ENCODE data around the gene CDH4.

The CDH4 gene

DNA sequence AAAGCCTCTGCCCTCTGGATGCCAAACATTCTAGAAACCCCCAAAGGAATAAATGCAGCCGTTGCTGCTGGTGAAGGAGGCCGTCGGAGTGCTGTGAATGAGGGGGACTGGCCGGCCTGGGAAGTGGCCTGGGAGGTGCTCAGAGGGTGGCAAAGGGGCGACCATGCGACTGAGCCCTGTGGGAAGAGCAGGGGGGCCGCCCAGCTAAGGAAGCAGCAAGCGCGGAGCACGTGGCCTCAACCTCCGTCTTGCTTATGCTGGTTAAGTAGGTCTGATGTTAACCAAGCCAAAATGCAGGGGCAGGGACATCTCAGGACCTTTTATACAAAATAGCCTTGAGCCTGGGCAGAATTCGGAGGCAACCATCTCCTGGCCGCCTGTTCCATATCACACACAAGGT lies 432.1 kb downstream of the CDH4 start:
- DNase-seq = no peak

DNA sequence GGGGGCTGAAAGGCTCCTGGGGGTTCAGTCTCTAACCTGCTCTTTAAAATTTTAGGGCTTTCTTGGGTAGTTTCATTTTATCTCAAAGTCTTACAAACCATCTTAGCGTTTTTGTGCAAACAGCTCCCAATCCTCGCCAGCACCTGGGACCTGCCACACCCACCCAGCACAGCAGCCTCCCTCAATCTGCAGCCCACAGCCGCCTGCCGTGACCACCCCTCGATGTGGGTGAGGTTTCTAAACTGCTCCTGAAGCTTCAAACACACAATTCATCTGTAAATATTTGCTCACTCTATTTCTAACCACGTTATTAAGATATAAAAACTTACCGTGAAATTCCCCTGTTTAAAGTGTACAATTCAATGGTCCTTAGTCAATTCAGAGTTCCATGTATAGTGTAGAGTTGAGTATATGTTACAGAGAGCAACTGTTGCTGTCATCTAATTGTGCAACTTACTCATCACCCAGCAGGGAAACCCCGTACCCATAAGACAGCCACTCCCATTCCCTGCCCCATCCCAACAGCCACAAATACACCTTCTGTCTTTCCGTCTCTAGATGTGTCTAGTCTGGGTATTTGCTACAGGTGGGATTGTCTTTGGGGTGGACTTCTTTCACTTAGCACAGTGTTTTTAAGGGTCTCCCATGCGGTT lies 432.6 kb downstream of the CDH4 start:
- DNase-seq = no peak

DNA sequence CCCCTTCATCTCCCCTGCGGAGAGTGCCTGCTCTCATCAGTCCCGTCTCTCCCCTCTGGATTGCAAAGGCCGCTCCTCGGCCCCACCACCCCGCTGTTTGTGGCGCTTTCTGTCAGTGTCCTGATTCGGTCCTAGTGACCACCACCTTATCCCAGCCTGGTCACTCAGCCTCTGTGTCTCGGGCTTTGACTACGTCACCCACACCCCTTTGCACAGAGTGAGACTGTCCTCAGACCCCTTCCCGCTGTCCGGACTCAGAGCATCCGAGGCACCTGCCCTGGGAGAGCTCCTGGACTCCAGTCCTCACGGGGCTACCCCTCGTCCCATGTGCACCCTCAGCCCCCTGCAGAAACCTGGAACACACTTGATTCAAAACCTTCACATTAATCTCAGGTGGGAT lies 433.4 kb downstream of the CDH4 start:
- DNase-seq = no peak

- no peak for DNase-seq
These were observed 434.2 kb downstream of the CDH4 start for GRCh38 chr20:61686051-61686936.

DNA sequence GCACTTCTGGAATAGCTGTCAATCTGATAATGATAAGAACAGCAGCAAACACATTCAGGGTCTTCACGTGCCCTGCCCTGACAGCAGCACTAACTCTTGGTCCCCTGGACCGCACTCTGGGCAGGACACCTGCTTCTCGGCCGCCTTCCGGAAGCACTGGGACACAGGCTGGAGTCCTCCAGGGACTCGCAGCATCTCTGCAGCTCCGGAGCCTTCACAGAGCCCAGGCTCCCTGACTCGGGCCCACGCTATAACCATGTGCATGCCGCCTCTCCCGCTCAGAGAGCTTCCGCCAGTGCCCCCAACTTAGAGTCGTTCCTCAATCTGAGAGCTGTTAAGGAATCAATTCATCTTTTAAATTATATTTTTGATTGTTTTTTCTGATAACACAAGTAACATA lies 436.4 kb downstream of the CDH4 start:
- DNase-seq = no peak

DNA sequence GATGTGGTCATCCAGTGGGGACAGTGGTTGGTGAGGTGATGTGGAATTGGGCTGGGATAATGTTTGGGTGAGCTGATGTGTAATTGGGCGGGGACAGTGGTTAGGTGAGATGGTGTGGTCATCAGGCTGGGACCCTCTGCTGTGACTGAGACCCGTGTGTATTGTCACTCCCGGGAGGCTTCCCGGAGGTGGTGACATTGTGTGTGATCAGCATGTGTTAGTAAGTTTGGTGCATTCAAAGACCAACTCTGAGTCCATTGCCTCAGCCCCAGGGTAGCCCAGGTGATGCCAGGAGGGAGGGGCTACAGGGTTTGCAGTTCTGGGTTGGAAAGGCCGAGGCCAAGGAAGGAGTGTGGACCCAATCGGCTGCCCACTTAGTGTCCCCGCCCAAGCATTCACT lies 438.1 kb downstream of the CDH4 start:
- no peak for DNase-seq

GRCh38 chr20:61690993-61691838 lies 439.2 kb downstream of the CDH4 start:
- DNase-seq = no peak

DNA sequence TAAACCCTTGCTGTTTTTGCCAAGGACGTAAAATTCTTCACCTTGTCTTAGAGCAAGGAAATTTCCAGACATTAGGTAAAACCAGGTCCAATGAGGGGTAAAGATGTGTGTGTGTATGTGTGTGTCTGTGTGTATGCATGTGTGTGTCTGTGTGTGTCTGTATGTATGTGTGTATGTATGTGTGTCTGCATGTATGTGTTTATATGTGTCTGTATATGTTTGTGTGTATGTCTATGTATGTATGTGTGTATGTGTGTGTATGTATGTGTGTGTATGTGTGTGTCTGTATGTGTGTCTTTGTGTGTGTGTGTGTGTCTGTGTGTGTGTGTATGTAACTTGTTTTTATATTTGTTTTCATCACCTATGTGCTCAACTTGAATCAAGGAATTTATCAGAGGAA lies 439.9 kb downstream of the CDH4 start:
- DNase-seq = no peak

GRCh38 chr20:61692479-61692878 lies 440.4 kb downstream of the CDH4 start:
- DNase-seq = no peak

DNA sequence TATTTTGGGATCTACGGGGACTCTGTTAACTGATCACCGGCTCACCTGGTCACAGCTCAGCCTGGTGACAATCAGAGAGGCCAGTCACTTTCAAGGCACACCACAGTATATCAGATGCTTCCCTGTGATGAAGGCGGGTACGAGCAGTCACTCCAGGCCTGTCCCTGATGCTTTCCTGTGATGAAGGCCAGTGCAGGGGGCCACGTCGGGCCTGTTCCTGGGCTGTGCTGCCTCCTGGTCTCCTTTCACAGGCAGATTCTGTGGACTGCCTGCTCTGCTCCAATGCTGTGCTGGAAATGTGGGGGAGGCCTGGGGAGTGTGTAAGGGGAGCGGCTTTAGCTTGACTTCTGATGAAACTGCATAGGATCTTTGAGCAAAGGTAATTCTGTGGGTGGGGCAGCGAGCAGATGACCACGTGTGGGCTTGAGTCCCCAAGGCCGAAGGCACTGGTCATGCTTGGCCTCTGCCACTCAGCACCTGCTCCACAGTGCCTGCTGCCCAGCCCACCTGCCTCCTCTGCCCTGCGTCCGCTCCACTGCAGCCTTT lies 441.1 kb downstream of the CDH4 start:
- DNase-seq = no peak

- DNase-seq = no peak
These were observed 442.6 kb downstream of the CDH4 start for GRCh38 chr20:61694682-61695081.

DNA sequence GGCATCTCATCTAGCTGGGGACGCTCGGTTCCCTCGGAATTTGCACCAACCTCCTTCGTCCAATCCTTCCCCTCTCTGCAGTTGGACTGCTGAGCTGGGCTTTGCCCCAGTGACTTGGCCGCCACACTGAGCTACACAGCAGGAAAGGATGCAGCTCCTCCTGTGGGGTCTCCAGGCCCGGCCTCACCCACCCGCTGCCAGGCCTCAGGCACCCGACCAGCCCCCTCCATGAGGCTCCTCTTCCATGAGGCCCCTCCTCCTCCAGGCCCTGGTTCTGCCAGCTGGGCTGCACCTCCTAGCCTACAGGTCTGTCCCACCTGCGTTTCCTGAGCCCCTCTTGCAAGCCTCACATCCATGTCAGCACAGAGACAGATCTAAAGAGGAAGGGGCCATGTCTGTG lies 443.7 kb downstream of the CDH4 start:
- DNase-seq = no peak

DNA sequence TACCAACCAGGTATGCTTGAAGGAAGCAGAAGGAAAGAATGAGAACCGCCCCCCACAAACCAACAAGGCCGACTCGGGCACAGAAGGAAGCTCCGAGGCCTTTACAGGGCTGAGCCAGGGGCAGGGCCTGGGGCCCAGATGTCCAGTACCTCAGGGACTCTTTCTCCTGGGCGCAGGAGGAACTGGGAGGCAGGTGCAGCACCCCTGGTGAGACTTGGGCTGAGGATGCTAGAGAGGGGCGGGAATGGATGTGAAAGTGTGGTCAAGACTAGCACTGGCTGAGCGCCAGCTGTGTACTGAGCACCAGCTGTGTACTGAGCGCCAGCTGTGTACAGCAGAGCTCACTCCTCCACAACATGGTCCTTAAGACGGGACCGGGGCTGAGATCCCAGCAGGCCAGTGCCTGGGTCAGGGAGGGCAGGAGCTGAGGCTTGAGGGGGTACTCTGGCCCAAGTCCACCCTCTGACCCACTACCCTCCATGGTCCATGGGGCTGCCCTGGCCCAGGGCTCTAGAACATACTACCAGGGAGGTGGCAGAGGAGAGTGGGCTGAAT lies 444.2 kb downstream of the CDH4 start:
- no peak for DNase-seq

DNA sequence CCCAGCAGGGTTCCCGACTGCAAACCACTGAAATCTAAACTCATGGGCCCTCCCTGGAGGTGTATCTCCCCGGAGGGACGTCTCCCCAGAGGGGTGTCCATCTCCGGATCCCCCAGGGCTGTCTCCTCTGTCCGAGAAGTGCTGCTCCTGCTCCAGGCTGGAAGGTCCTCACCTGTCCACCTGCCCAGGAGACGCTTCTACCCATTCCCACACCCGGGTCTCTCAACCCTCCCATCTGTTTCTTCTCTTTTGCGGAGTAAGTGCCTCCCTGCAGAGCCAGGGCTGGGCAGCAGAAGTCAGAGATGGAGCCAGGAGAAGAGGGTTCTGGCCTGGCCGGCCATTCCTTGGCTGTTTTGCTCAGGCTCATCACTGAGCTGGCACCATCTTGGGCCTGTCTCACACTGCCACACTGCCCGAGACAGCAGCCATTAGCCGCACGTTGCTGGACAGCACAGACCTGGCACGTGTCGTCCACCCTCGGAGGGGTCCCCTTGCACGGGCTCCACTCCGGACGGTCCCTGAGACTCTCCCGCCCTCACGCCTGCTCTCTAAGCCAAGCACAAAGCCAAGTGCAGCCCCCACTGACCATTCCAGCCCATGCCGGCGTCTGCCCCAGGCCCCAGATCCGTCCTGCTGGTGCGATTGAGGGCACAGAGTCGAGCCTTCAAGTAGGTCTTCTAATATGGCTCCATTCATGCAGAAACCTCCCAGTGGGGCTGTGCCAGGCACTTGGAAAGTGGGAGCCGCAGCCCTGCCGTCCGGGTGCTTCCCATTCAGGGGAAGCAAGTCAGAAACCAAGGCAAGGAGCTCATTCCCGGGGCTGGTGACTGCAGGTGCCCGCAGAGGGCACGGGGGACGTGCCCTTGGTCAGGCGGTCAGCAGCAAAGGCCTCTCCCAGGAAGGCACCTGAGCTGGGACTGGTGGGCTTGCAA lies 445.9 kb downstream of the CDH4 start:
- DNase-seq = no peak

DNA sequence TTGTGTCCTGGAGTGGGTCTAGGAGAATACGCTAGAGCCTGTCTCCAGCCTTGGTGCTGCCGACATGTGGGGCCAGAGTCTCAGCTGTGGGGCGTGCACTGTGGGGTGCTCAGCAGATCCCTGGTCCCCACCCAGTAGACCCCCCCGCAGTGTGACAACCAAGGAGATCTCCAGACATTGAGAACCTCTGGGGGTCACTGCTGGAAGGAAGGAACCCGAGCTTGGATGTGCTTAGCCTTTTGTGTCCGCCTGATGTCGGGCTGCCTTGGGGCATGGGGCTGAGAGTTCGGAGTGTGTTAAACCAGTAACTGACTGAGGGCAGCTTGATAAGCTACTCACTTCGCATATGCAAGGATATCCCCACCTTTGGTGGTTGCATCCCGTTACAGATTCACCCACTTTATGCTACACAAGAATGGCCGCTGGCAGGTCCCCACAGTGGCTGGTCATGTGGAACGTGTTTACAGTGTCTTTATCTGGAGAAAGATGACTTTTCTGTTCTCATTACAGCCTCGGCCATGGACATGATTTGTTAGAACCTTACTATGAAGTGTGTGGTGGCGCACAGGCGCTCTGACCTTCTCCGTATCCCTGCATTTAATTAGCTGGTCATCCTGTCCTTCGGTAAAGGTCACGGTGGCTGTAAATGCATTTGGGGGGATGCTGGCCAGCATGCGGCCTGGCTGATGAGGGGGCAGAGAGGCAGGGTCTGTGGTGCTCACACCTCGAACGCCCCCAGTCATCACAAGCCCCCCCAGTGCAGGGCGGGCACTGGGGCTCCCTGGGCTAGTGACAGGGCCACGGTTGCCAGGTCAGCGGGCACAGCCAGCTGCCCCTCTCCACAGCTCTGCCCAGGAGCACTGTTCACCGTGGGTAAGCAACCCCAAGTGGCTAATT lies 446.8 kb downstream of the CDH4 start:
- DNase-seq = no peak

GRCh38 chr20:61699495-61700374 lies 447.7 kb downstream of the CDH4 start:
- DNase-seq = no peak

GRCh38 chr20:61700595-61701140 lies 448.6 kb downstream of the CDH4 start:
- no peak for DNase-seq

DNA sequence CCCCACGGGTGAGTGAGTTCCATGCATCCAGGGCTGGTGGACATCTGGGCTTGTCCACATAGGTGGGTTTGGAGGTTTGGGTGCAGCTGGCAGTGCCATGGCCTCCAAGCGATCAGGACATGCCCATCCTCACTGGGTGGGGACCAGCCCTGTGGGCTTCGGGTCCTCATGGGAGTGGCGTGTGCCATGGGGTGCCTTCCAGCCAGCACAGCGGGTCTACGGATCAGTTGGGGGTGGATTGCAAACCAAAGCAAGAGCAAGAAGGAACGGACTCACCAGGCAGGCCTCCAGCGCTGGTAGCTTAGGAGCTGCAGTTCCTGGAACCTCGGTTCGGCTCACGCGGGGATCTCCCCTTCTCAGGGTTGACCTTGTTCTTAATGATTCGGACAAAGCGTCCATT lies 449.3 kb downstream of the CDH4 start:
- no peak for DNase-seq

DNA sequence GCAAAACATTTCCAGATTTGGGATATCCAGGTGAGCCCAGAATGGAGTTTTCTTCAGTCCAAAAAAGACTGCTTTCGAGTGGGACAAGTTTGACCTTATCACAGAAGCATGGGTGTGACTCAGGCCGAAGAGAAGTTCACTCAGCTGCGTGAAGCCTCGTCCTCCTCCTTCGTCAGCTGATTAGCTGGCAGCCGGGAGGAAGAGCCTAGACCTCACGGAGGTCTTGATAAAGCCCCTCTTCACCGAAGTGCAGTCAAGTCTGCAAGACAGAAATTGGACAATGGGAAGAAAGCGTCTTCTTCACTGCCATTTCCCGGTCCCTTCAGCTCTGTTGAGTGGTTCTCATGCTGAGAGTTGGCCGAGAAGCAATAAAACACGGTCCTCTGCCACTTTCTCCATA lies 449.7 kb downstream of the CDH4 start:
- no peak for DNase-seq

Measured in NCI-H510A treated with DMSO at 0.1 percent for 48 hours (cell line).